ENCODE measurements around the gene HIPK4.

DNA sequence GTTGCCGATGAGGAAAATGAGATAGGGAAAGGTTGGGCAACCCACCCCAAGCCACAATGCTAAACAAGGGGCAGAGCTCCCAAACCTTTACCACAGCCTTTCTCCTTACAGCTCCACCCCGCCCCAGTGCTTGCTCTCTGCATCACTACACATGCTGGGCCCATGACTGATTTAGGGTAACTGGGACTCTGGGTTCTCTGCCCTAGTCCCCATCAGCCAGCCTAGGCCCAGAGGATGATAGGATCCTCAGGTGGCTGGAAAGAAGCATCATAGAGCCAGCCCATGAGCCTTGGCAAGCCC is 53.4 kb downstream of the HIPK4 start:
- TF ChIP-seq GATA3 (IDR thresholded peaks at IDR 0.05; ENCODE audit: low read depth, low read length): no peak
- TF ChIP-seq GATA2 (IDR thresholded peaks at IDR 0.05; ENCODE audit: low read depth, low read length): no peak

All from SH-SY5Y (cell line).